ENCODE results near the gene HEMGN.

DNA sequence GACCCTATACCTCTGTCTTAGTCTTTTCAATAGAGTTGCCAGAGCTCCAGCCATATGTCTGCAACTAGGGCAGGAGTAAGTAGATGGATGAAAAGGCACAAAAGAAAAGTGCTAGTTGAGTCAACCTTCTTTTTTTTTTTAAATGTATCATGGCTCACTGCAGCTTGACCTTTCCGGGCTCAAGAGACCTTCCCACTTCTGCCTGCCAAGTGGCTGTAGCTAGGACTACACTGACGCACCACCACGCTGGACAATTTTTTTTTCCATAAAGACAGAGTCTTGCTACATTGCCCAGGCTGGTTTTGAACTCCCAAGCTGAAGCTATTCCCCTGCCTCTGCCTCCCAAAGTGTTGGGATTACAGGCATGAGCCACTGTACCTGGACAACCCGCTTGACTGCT lies 57.6 kb downstream of the HEMGN start:
- TF ChIP-seq, protein P1, sequence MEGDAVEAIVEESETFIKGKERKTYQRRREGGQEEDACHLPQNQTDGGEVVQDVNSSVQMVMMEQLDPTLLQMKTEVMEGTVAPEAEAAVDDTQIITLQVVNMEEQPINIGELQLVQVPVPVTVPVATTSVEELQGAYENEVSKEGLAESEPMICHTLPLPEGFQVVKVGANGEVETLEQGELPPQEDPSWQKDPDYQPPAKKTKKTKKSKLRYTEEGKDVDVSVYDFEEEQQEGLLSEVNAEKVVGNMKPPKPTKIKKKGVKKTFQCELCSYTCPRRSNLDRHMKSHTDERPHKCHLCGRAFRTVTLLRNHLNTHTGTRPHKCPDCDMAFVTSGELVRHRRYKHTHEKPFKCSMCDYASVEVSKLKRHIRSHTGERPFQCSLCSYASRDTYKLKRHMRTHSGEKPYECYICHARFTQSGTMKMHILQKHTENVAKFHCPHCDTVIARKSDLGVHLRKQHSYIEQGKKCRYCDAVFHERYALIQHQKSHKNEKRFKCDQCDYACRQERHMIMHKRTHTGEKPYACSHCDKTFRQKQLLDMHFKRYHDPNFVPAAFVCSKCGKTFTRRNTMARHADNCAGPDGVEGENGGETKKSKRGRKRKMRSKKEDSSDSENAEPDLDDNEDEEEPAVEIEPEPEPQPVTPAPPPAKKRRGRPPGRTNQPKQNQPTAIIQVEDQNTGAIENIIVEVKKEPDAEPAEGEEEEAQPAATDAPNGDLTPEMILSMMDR (IDR thresholded peaks at IDR 0.05): no peak
- no peak for TF ChIP-seq EZH2 (IDR thresholded peaks at IDR 0.05; ENCODE audit: borderline replicate concordance, insufficient read depth, low read depth, low read length, poor library complexity, severe bottlenecking)
